Astrocyte of the cerebellum (primary cell): Measurements from ENCODE around the gene GSPT1.

ENCODE experiments used
- DNase-seq: peaks from one replicate; pipeline ENCODE4 v3.0.0-alpha.2; 2011; ENCODE audit warnings: low read depth
- H3K4me3 ChIP-seq: 2 replicates; pipeline ENCODE4 v1.5.1; 2011; ENCODE audit warnings: mild to moderate bottlenecking, low read depth, low read length, moderate library complexity
- CTCF ChIP-seq: IDR thresholded peaks from 2 replicates; pipeline ENCODE4 v1.5.1; 2012; ENCODE audit warnings: low read length, low read depth, moderate library complexity, mild to moderate bottlenecking; ENCODE audit errors: missing control alignments
- in situ Hi-C: cut with HindIII; loops from 2 replicates; pipeline ENCODE4 v1.10.0; 2017; ENCODE audit warnings: low sequenced_read_pairs

GSPT1 gene

GRCh38 chr16:11907160-11907970 lies 8.4 kb downstream of the GSPT1 start:
- TF ChIP-seq CTCF = no peak
- no peak overlapping the region for H3K4me3 ChIP-seq
- no peak for DNase-seq
- in situ Hi-C loops = no loop called here

GRCh38 chr16:11903906-11904305 lies 11.8 kb downstream of the GSPT1 start:
- in situ Hi-C loops = no loop called here

GRCh38 chr16:11901091-11901490 lies 14.7 kb downstream of the GSPT1 start:
- H3K4me3 ChIP-seq = no peak overlapping the region
- TF ChIP-seq CTCF = no peak
- DNase-seq = no peak
- in situ Hi-C loops = no loop called here

More at GRCh38 chr16:11903906-11904305, 11.8 kb downstream of the GSPT1 start:
- TF ChIP-seq CTCF = no peak
- H3K4me3 ChIP-seq = no peak overlapping the region
- DNase-seq = no peak

GRCh38 chr16:11896486-11897176 lies 19.1 kb downstream of the GSPT1 start:
- no peak for TF ChIP-seq CTCF
- H3K4me3 ChIP-seq = no peak overlapping the region
- DNase-seq = no peak
- in situ Hi-C loops = no loop called here

- in situ Hi-C loops = no loop called here
- DNase-seq = no peak
- no peak for TF ChIP-seq CTCF
These were observed 22.2 kb downstream of the GSPT1 start for GRCh38 chr16:11893571-11893970.

GRCh38 chr16:11892761-11893160 lies 23.0 kb downstream of the GSPT1 start:
- in situ Hi-C loops = no loop called here
- no peak overlapping the region for H3K4me3 ChIP-seq
- no peak for DNase-seq
- TF ChIP-seq CTCF = no peak

More at GRCh38 chr16:11893571-11893970, 22.2 kb downstream of the GSPT1 start:
- no peak overlapping the region for H3K4me3 ChIP-seq
